Ovary (tissue), 9 donors: ENCODE measurements around the gene NIN. TPM values are rescaled to one million over a fixed set of nuclear protein-coding genes. Genes with fewer than 3 reads are reported as not detected.
A peak's percentile ranks its signal among the peaks of the same experiment; 100 is the strongest.

Source experiments
- DNase-seq, 5 donors: peaks; one replicate each; pipeline ENCODE4 v3.0.0-alpha.2; 2019 to 2020
- H3K27ac ChIP-seq, 2 donors: fragments of 200-600 bp; one replicate each; pipeline versions ENCODE4 v1.5.1 to v1.8.0; 2019 to 2022
- H3K27me3 ChIP-seq: fragments of 200-600 bp; one replicate; pipeline ENCODE4 v1.8.0; 2022
- H3K36me3 ChIP-seq: fragments of 200-600 bp; sonication (generic); one replicate; pipeline ENCODE4 v1.5.1; 2019
- H3K4me1 ChIP-seq: one replicate; pipeline ENCODE4 v1.8.1; 2013; ENCODE audit warnings: mild to moderate bottlenecking, moderate library complexity; ENCODE audit not compliant: insufficient read depth
- H3K4me3 ChIP-seq: fragments of 200-600 bp; sonication (generic); one replicate; pipeline ENCODE4 v1.5.1; 2017
- H3K9me3 ChIP-seq, 2 donors: fragments of 200-600 bp in 1 of 2; sonication (generic) in 1 of 2; one replicate each; pipeline versions ENCODE4 v1.5.1 to v1.8.1; 2013 to 2019; ENCODE audit warnings: mild to moderate bottlenecking in 1 of 2, moderate library complexity in 1 of 2
- CTCF ChIP-seq, 3 donors: fragments of 450-650 bp in 2 of 3; fragments of 200-600 bp in 1 of 3; IDR thresholded peaks; one replicate each; pipeline versions ENCODE4 v1.5.1 to v1.8.0; 2016 to 2022; ENCODE audit warnings: antibody characterized with exemption in 3 of 3, mild to moderate bottlenecking in 1 of 3
- EP300 ChIP-seq: sonication (generic); formaldehyde crosslinking; IDR thresholded peaks from one replicate; pipeline ENCODE4 v1.6.1; 2017; ENCODE audit warnings: antibody characterized with exemption
- POLR2A ChIP-seq: fragments of 450-650 bp; IDR thresholded peaks from one replicate; pipeline ENCODE4 v1.6.1; 2017; ENCODE audit warnings: antibody characterized with exemption, mild to moderate bottlenecking, moderate library complexity
- WGBS, 3 donors: extraction: QIAGEN DNeasy Blood & Tissue Kit in 1 of 3; methylation state at CpG; one replicate each; pipeline versions ENCODE4 v1.1.5 to v1.1.7; 2013 to 2017; 5-methylcytosine and 5-hydroxymethylcytosine counted together
- intact Hi-C, 4 donors: fragments of 100-400 bp; cut with DNase I; formaldehyde crosslinking; loops; one replicate each; pipeline versions ENCODE4 v1.11.0 to v1.15.1; 2022 to 2023
- polyA plus RNA-seq, 2 donors: library from polyadenylated mRNA; stranded (reverse); fragments of 200-250 nt in 1 of 2; fragments of 350-450 nt in 1 of 2; fragmentation: Illumina TruSeq in 1 of 2; extraction: RNeasy Lipid Tissue Mini Kit (QIAGEN cat#74804) in 1 of 2; gene quantifications; one replicate each; pipeline ENCODE4 v1.2.3, GENCODE V29; 2013 to 2014
- total RNA-seq, 7 donors: library from RNA; depleted of rRNA in 2 of 7; stranded (reverse); fragments of >200 nt in 2 of 7; fragmentation: NEBNext Ultra II Directional in 3 of 7; extraction: Animal tissue kit (Norgen Biotek cat#: 25700) in 3 of 7; gene quantifications; one replicate each; pipeline versions ENCODE4 v1.1.0 to v1.2.4, GENCODE V29; 2016 to 2023
- donor health status: DM: no; HTN: no; CAD: no; lungs with moderate emphysema.
- donor health status: DM: no; HTN: no; CAD: no.
- donor health status: Bipolar disorder and iron deficiency.
- donor health status: DM: yes; HTN: yes; CAD: no.
- donor health status: DM: no; HTN: no; CAD: no.
- donor health status: DM: yes; HTN: yes; CAD: no.

The NIN gene
- total and polyA plus RNA-seq, 9 donors = 6.4 to 32.4 (median 28.0) TPM

GRCh38 chr14:50762931-50763300 lies 68.0 kb downstream of the NIN start:
- no peaks in the 10 kb centered on the region for H3K9me3 ChIP-seq
- DNase-seq = no peak
- H3K4me3 ChIP-seq = no peak overlapping the region
- no peak for TF ChIP-seq POLR2A
- TF ChIP-seq CTCF (IDR thresholded peaks at IDR 0.05) = no peak
- no peak for TF ChIP-seq EP300
- no peaks in the 10 kb centered on the region for H3K36me3 ChIP-seq
- intact Hi-C loops = no loop called here
- H3K27ac ChIP-seq = peak overlapping the region in 1 of 2 donors; percentile 65
- H3K27me3 ChIP-seq = no peaks in the 10 kb centered on the region
- 37 to 50% (median 39%) methylated on average over 3 of the region's 3 CpGs for WGBS, 3 donors
- peaks cover 8% of the 10 kb centered on the region for H3K4me1 ChIP-seq

GRCh38 chr14:50762001-50762930 lies 68.7 kb downstream of the NIN start:
- H3K27ac ChIP-seq = peak overlapping the region in 1 of 2 donors; percentile 65
- 86 to 91% (median 88%) methylated on average over 9 of the region's 9 CpGs for WGBS, 3 donors

GRCh38 chr14:50759800-50760543 lies 71.0 kb downstream of the NIN start:
- no peaks in the 10 kb centered on the region for H3K36me3 ChIP-seq
- intact Hi-C loops = no loop called here
- peaks cover 7% of the 10 kb centered on the region for H3K4me1 ChIP-seq
- TF ChIP-seq CTCF (IDR thresholded peaks at IDR 0.05) = no peak
- TF ChIP-seq POLR2A = no peak
- TF ChIP-seq EP300 = no peak
- no peaks in the 10 kb centered on the region for H3K27me3 ChIP-seq
- DNase-seq = no peak
- 96 to 98% (median 97%) methylated on average over 8 of the region's 8 CpGs for WGBS, 3 donors
- H3K27ac ChIP-seq = no peak overlapping the region
- no peak overlapping the region for H3K4me3 ChIP-seq
- H3K9me3 ChIP-seq = no peaks in the 10 kb centered on the region

More at GRCh38 chr14:50762001-50762930, 68.7 kb downstream of the NIN start:
- TF ChIP-seq POLR2A = no peak
- Histone ChIP-seq H3K36me3 (no peaks in the 10 kb centered on the region), H3K27me3 (no peaks in the 10 kb centered on the region), H3K4me3 (no peak overlapping the region), H3K9me3 (no peaks in the 10 kb centered on the region), H3K4me1 (peaks cover 8% of the 10 kb centered on the region)
- no peak for DNase-seq
- intact Hi-C loops = no loop called here

DNA sequence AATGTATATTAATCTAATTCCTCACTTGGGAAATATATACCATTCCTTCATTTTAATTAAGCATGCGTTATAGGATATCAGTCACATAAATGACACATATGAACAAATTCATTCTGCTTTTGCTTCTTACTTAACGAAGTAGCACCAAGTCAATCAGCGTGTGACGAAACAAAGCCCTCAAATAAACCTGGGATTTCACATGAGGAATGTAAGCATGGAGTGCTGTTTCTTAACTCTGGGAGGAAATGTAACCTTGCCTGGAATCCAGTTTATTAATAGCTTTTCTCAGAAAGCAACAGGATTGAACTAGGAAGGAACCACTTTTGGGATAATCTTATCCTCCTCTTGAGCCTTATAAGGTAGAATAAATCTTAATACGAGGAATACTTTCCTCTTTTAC lies 72.0 kb downstream of the NIN start:
- H3K27me3 ChIP-seq = no peaks in the 10 kb centered on the region
- 37 to 70% (median 39%) methylated on average over 5 of the region's 5 CpGs for WGBS, 3 donors
- TF ChIP-seq CTCF (IDR thresholded peaks at IDR 0.05) = no peak
- TF ChIP-seq EP300 = no peak
- TF ChIP-seq POLR2A = no peak
- no peak overlapping the region for H3K4me3 ChIP-seq
- H3K36me3 ChIP-seq = no peaks in the 10 kb centered on the region
- no peak overlapping the region for H3K27ac ChIP-seq
- no peaks in the 10 kb centered on the region for H3K9me3 ChIP-seq
- DNase-seq = no peak
- peaks cover 6% of the 10 kb centered on the region for H3K4me1 ChIP-seq
- intact Hi-C loops = no loop called here
